ENCODE measurements around the gene RRBP1.
"Not testable (repeated sequence)": the region's sequence is repeated elsewhere in the genome, so short reads cannot be mapped to it uniquely, and the experiment has no call there.

Gene RRBP1

GRCh38 chr20:17659801-17660200, 22.2 kb downstream of the RRBP1 start:
- DNase-seq, result no peak

- DNase-seq, result not testable (repeated sequence)
These were observed 22.7 kb downstream of the RRBP1 start for GRCh38 chr20:17659344-17659743.

GRCh38 chr20:17658648-17658993, 23.4 kb downstream of the RRBP1 start:
- no peak for DNase-seq

GRCh38 chr20:17657898-17658647, 24.0 kb downstream of the RRBP1 start:
- no peak for DNase-seq

GRCh38 chr20:17657079-17657825, 24.8 kb downstream of the RRBP1 start:
- DNase-seq, result no peak

- DNase-seq, result no peak
These were observed 26.1 kb downstream of the RRBP1 start for GRCh38 chr20:17655865-17656479.

GRCh38 chr20:17655286-17655651, 26.8 kb downstream of the RRBP1 start:
- DNase-seq, result no peak

- DNase-seq, result no peak
These were observed 27.3 kb downstream of the RRBP1 start for GRCh38 chr20:17654649-17655285.

GRCh38 chr20:17653835-17654648, 28.0 kb downstream of the RRBP1 start:
- DNase-seq, result no peak

GRCh38 chr20:17652411-17652810, 29.6 kb downstream of the RRBP1 start:
- no peak for DNase-seq

GRCh38 chr20:17651760-17652388, 30.2 kb downstream of the RRBP1 start:
- no peak for DNase-seq

- DNase-seq, result no peak
These were observed 30.8 kb downstream of the RRBP1 start for GRCh38 chr20:17651129-17651759.

GRCh38 chr20:17650301-17651128, 31.5 kb downstream of the RRBP1 start:
- no peak for DNase-seq

GRCh38 chr20:17648791-17649730, 33.0 kb downstream of the RRBP1 start:
- peak; percentile 48 for DNase-seq

GRCh38 chr20:17648315-17648646, 33.8 kb downstream of the RRBP1 start:
- no peak for DNase-seq

- no peak for DNase-seq
These were observed 34.4 kb downstream of the RRBP1 start for GRCh38 chr20:17647391-17648314.

- DNase-seq, result no peak
These were observed 35.1 kb downstream of the RRBP1 start for GRCh38 chr20:17646961-17647301.

GRCh38 chr20:17646209-17646960, 35.7 kb downstream of the RRBP1 start:
- no peak for DNase-seq
